A549 (cell line): ENCODE results near the gene MID2. TPM values are rescaled to one million over a fixed set of nuclear protein-coding genes. Genes with fewer than 3 reads are reported as not detected.

ENCODE experiments used
- ATAC-seq, 2 experiments: fragments of 200-7000 bp in 1 of 2; fragments of >200 bp in 1 of 2; cut with Nextera tagmentation in 1 of 2; cut with Tn5 transposase in 1 of 2; 3 replicates each; pipeline versions ENCODE4 v1.8.0 to v1.9.1; 2018 to 2020; ENCODE audit warnings: mild to moderate bottlenecking in 1 of 2, moderate library complexity in 1 of 2
- CTCF ChIA-PET: fragments of 300-600 bp; sonication (Branson Sonifier 250); formaldehyde crosslinking; extraction: SDS; loops from one replicate; lab custom pipeline; 2021; ENCODE audit warnings: antibody characterized with exemption, inconsistent platforms; lab: Yijun Ruan, JAX
- POLR2A ChIA-PET: fragments of 350-600 bp; formaldehyde crosslinking; extraction: SDS; loops from one replicate; lab custom pipeline; 2021; ENCODE audit warnings: antibody characterized with exemption, inconsistent platforms; lab: Yijun Ruan, JAX
- DNase-seq, 2 experiments: peaks; one replicate each; pipeline versions ENCODE4 v3.0.0 to v3.0.0-alpha.2; 2011 to 2016; ENCODE audit warnings: low read depth in 1 of 2, low spot score in 1 of 2
- FAIRE-seq: peaks from 2 replicates; lab custom pipeline; 2011; peaks lifted over from hg19 to GRCh38; lab: Jason Lieb, UNC
- H3K27ac ChIP-seq, 2 experiments: fragments of >200 bp; sonication (Bioruptor Twin); formaldehyde crosslinking; 3 replicates each; pipeline ENCODE4 v1.5.1; 2016 to 2017
- H3K4me1 ChIP-seq: fragments of >200 bp; sonication (Bioruptor Twin); formaldehyde crosslinking; 3 replicates; pipeline ENCODE4 v1.6.1; 2016
- H3K4me2 ChIP-seq: fragments of >200 bp; sonication (Bioruptor Twin); formaldehyde crosslinking; 3 replicates; pipeline ENCODE4 v1.6.1; 2016
- H3K4me3 ChIP-seq: fragments of >200 bp; sonication (Bioruptor Twin); formaldehyde crosslinking; 3 replicates; pipeline ENCODE4 v1.5.1; 2016
- H3K9me3 ChIP-seq: fragments of >200 bp; sonication (Bioruptor Twin); formaldehyde crosslinking; 3 replicates; pipeline ENCODE4 v1.6.1; 2016
- CBX2 ChIP-seq: fragments of 200-600 bp; sonication (generic); IDR thresholded peaks from 2 replicates; pipeline ENCODE4 v1.6.1; 2016; ENCODE audit warnings: low read depth, mild to moderate bottlenecking, borderline replicate concordance
- CEBPB ChIP-seq, 2 experiments: fragments of >200 bp in 1 of 2; sonication (Bioruptor Twin) in 1 of 2; formaldehyde crosslinking in 1 of 2; IDR thresholded peaks; 2 replicates each; pipeline ENCODE4 v1.6.1; 2012 to 2016
- CHD2 ChIP-seq: fragments of 150-350 bp; IDR thresholded peaks from 2 replicates; pipeline ENCODE4 v1.6.1; 2014; ENCODE audit warnings: low read length; ENCODE audit not compliant: partially characterized antibody
- CHD4 ChIP-seq: fragments of 200-600 bp; sonication (generic); IDR thresholded peaks from 2 replicates; pipeline ENCODE4 v1.6.1; 2016; ENCODE audit warnings: antibody characterized with exemption, mild to moderate bottlenecking, borderline replicate concordance
- ESRRA ChIP-seq: fragments of 150-350 bp; IDR thresholded peaks from 2 replicates; pipeline ENCODE4 v1.6.1; 2014; ENCODE audit warnings: mild to moderate bottlenecking, low read length, borderline replicate concordance
- HDAC2 ChIP-seq: fragments of 200-600 bp; sonication (generic); IDR thresholded peaks from 2 replicates; pipeline ENCODE4 v1.6.1; 2016
- HOXA7 ChIP-seq: fragments of 250-450 bp; sonication (Bioruptor Pico); IDR thresholded peaks from 2 replicates; pipeline ENCODE4 v1.5.0; 2020; ENCODE audit warnings: mild to moderate bottlenecking, moderate library complexity
- HOXB13 ChIP-seq: fragments of 250-450 bp; sonication (Bioruptor Pico); IDR thresholded peaks from 2 replicates; pipeline ENCODE4 v1.5.0; 2020; ENCODE audit warnings: low read depth, mild to moderate bottlenecking, moderate library complexity
- JUNB ChIP-seq: fragments of >200 bp; sonication (Bioruptor Twin); formaldehyde crosslinking; IDR thresholded peaks from 2 replicates; pipeline ENCODE4 v1.6.1; 2016
- KDM1A ChIP-seq: fragments of 200-600 bp; sonication (generic); IDR thresholded peaks from 2 replicates; pipeline ENCODE4 v1.6.1; 2016; ENCODE audit warnings: low read depth, mild to moderate bottlenecking
- MAFK ChIP-seq: fragments of 450-650 bp; IDR thresholded peaks from 2 replicates; pipeline ENCODE4 v1.6.1; 2014; ENCODE audit not compliant: partially characterized antibody
- MAZ ChIP-seq: fragments of 150-350 bp; IDR thresholded peaks from 2 replicates; pipeline ENCODE4 v1.6.1; 2014; ENCODE audit warnings: antibody characterized with exemption, low read depth, low read length, borderline replicate concordance
- NPAS2 ChIP-seq: fragments of 250-450 bp; sonication (Bioruptor Pico); IDR thresholded peaks from 2 replicates; pipeline ENCODE4 v1.8.0; 2022; ENCODE audit warnings: mild to moderate bottlenecking, moderate library complexity, borderline replicate concordance
- PHF8 ChIP-seq: fragments of 200-600 bp; sonication (generic); IDR thresholded peaks from 2 replicates; pipeline ENCODE4 v1.6.1; 2016; ENCODE audit warnings: low read depth, mild to moderate bottlenecking, antibody characterized with exemption, moderate library complexity, borderline replicate concordance
- RAD21 ChIP-seq, 2 experiments: fragments of >200 bp in 1 of 2; sonication (Bioruptor Twin) in 1 of 2; formaldehyde crosslinking in 1 of 2; IDR thresholded peaks in 1 of 2; conservative IDR thresholded peaks in 1 of 2; 2 replicates in 1 of 2; 3 replicates in 1 of 2; pipeline ENCODE4 v1.6.1; 2012 to 2018; ENCODE audit warnings: inconsistent platforms in 1 of 2
- SMC3 ChIP-seq: fragments of >200 bp; sonication (Bioruptor Twin); formaldehyde crosslinking; IDR thresholded peaks from 3 replicates; pipeline ENCODE4 v1.6.1; 2018; ENCODE audit warnings: inconsistent platforms
- TP53 ChIP-seq: fragments of 250-450 bp; sonication (Bioruptor Pico); IDR thresholded peaks from 2 replicates; pipeline ENCODE4 v1.5.0; 2021; ENCODE audit warnings: mild to moderate bottlenecking, moderate library complexity
- ZNF302 ChIP-seq: fragments of 250-450 bp; sonication (Bioruptor Pico); IDR thresholded peaks from 2 replicates; pipeline ENCODE4 v1.9.0; 2021; ENCODE audit warnings: inconsistent platforms, mild to moderate bottlenecking, moderate library complexity
- ZSCAN20 ChIP-seq: fragments of 250-450 bp; sonication (Bioruptor Pico); IDR thresholded peaks from 2 replicates; pipeline ENCODE4 v1.8.0; 2022; ENCODE audit warnings: mild to moderate bottlenecking, moderate library complexity
- WGBS: methylation state at CpG from one replicate; pipeline ENCODE4 v1.1.6; 2017; ENCODE audit errors: missing lambda C conversion rate; 5-methylcytosine and 5-hydroxymethylcytosine counted together
- polyA plus RNA-seq, 4 experiments: library from polyadenylated mRNA; depleted of rRNA in 3 of 4; stranded (reverse); fragments of >200 nt; fragmentation: RNase III in 1 of 4; extraction: RNeasy Plus Mini Kit Qiagen cat#74134 plus additional on column Dnase treatment in 1 of 4; gene quantifications; 2 replicates in 3 of 4; 3 replicates in 1 of 4; pipeline ENCODE4 v1.2.3, GENCODE V29; 2011 to 2017
- TF ChIP-seq, protein P1 (sequence below): fragments of 150-350 bp; IDR thresholded peaks from 2 replicates; pipeline ENCODE4 v1.6.1; 2014; ENCODE audit warnings: low read depth, mild to moderate bottlenecking, low read length
- TF ChIP-seq, protein P2 (sequence below): fragments of 250-450 bp; sonication (Bioruptor Pico); IDR thresholded peaks from 2 replicates; pipeline ENCODE4 v1.5.0; 2020; ENCODE audit warnings: low read depth, mild to moderate bottlenecking, moderate library complexity
- TF ChIP-seq, protein P3 (sequence below): fragments of >200 bp; sonication (Bioruptor Twin); formaldehyde crosslinking; IDR thresholded peaks from 2 replicates; pipeline ENCODE4 v1.6.1; 2016

The MID2 gene
- polyA plus RNA-seq, 2 of the 4 experiments (the other 2 are of a cell fraction): 4.6 to 10.6 TPM

DNA sequence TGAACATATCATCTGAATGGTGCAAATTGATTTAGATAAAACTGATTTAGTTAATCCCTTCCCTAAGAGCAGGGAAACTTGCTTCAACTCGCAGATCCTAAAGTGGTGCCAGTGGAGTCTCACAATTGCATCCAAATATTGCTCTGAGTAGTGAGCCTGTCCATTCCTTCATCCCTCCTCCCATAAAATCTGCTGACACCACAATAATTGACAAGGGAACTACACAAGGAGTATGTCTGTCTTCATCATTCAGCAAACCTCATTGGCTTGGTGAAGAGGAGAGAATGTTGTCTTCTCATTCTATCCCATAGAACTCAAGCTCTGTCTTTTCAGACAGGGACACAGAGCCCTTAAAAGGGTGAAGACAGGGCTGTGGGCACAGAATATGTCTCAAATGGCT lies 4.2 kb downstream of the MID2 start:
- no peak for ATAC-seq
- FAIRE-seq: no peak
- Histone ChIP-seq H3K4me1 (peaks cover 13% of the 10 kb centered on the region), H3K27ac (no peak overlapping the region), H3K4me2 (no peak overlapping the region), H3K4me3 (no peak overlapping the region), H3K9me3 (no peaks in the 10 kb centered on the region)
- ChIA-PET CTCF (interaction anchor here (1.0 kb wide), 1 partner anchor 55 kb away, joined by 3 read pairs; no protein-coding TSS in a partner anchor), POLR2A (no interaction called here)
- 89% methylated on average over 1 of the region's 1 CpG for WGBS
- no peak for DNase-seq
- TF ChIP-seq HOXA7 (CRISPR knock-in tag) (no peak), MAFK (peak; percentile 96)
- TF ChIP-seq, protein P1, sequence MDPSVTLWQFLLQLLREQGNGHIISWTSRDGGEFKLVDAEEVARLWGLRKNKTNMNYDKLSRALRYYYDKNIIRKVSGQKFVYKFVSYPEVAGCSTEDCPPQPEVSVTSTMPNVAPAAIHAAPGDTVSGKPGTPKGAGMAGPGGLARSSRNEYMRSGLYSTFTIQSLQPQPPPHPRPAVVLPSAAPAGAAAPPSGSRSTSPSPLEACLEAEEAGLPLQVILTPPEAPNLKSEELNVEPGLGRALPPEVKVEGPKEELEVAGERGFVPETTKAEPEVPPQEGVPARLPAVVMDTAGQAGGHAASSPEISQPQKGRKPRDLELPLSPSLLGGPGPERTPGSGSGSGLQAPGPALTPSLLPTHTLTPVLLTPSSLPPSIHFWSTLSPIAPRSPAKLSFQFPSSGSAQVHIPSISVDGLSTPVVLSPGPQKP: no peak

DNA sequence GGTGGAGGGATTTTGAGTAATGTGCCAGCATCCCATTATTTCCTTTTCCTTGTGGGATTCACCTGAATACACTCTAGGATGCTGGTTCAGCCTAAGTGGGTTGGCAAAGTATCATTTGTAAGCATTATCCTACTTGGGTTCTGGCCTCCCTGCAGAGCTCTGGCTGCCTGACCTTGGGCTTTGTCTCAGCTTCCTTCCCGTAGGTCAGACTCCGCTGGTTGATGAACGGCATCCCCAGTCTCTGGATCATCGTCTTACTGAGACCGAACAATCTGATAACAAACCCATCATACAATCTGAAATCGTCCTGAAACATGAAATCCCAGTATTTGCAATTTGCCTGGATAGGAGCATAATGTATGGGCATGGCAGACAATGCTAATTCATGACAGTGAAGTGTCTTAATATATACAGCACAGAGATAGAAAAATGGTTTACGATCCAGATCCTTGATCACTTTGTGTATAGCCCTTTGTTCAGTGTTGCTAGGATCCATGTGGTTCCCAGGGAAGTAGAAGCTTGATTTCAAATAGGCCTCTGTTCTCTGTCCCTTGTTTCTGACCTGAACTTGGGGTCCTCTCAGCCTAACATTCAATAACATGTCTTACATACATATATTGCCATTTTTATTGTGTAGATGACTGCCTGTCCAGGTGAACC lies 5.5 kb downstream of the MID2 start:
- DNase-seq (no peak), ATAC-seq (no peak)
- no peak for TF ChIP-seq JUNB
- TF ChIP-seq TP53 (CRISPR knock-in tag): no peak
- TF ChIP-seq, protein P2, sequence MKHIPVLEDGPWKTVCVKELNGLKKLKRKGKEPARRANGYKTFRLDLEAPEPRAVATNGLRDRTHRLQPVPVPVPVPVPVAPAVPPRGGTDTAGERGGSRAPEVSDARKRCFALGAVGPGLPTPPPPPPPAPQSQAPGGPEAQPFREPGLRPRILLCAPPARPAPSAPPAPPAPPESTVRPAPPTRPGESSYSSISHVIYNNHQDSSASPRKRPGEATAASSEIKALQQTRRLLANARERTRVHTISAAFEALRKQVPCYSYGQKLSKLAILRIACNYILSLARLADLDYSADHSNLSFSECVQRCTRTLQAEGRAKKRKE (CRISPR knock-in tag): no peak
- TF ChIP-seq HDAC2: no peak
- no peak for TF ChIP-seq CEBPB (IDR thresholded peaks at IDR 0.05)
- no peak for TF ChIP-seq HOXB13 (CRISPR knock-in tag)
- TF ChIP-seq MAZ: no peak
- no peak for TF ChIP-seq RAD21 (conservative IDR thresholded peaks at IDR 0.05 in 1 of 2, IDR thresholded peaks at IDR 0.05 in 1 of 2)
- no peak for TF ChIP-seq SMC3
- no peak for TF ChIP-seq PHF8
- TF ChIP-seq ESRRA: no peak
- no peak for TF ChIP-seq NPAS2 (CRISPR knock-in tag)
- TF ChIP-seq ZSCAN20: no peak
- TF ChIP-seq, protein P3, sequence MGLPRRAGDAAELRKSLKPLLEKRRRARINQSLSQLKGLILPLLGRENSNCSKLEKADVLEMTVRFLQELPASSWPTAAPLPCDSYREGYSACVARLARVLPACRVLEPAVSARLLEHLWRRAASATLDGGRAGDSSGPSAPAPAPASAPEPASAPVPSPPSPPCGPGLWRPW: no peak
- TF ChIP-seq CHD4: no peak
- no peak for TF ChIP-seq CBX2
- TF ChIP-seq CHD2: no peak
- TF ChIP-seq KDM1A: no peak
- TF ChIP-seq ZNF302: no peak
- TF ChIP-seq, all 56 proteins: peak for 0
- FAIRE-seq: no peak
- CTCF ChIA-PET: interaction anchor here (1.0 to 1.2 kb wide), 2 partner anchors 56 to 158 kb away, joined by 3 read pairs; no protein-coding TSS in a partner anchor
- WGBS: 92% methylated on average over 7 of the region's 7 CpGs
- POLR2A ChIA-PET: no interaction called here
- Histone ChIP-seq H3K4me1 (peaks cover 11% of the 10 kb centered on the region), H3K4me2 (no peak overlapping the region), H3K27ac (no peak overlapping the region), H3K9me3 (no peaks in the 10 kb centered on the region), H3K4me3 (no peak overlapping the region)
